Stimulated activated CD4-positive, alpha-beta T cell treated with anti-CD3 and anti-CD28 coated beads, TNF-alpha, amount 100 ng/mL, for 24 hours (primary cell): ENCODE data around the gene SCAMP4.
"Not testable (repeated sequence)": the region's sequence is repeated elsewhere in the genome, so short reads cannot be mapped to it uniquely, and the experiment has no call there.

Source experiments
- DNase-seq, 3 experiments: peaks; one replicate each; pipeline ENCODE4 v3.0.0-alpha.2; 2020; ENCODE audit warnings: low read depth in 3 of 3

Gene SCAMP4

GRCh38 chr19:1866693-1867348 lies 38.4 kb upstream of the SCAMP4 start:
- DNase-seq = no peak

GRCh38 chr19:1867349-1867724 lies 37.9 kb upstream of the SCAMP4 start:
- no peak for DNase-seq

- no peak for DNase-seq
These were observed 36.2 kb upstream of the SCAMP4 start for GRCh38 chr19:1868971-1869370.

GRCh38 chr19:1871140-1871597 lies 34.0 kb upstream of the SCAMP4 start:
- DNase-seq = no peak

DNA sequence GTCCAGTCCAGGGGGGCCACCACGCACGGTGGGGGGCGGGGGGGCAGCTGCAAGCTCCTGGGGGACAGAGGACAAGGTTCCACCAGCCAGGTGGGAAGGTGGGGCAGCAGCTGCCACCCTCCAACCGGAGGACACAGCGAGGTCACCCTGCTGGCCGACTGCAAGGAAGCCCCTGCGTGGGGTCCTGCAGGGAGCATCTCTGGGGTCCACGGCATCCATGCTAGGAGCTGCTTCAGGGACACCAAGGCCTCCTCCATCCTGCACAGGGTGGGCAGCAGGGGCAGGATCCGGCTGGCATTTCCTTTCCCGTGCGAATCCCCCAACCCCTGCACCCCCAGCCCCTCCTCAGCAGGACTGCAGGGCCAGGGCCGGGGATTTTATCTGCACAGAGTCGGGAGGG lies 33.6 kb upstream of the SCAMP4 start:
- DNase-seq = no peak

GRCh38 chr19:1872807-1873523 lies 32.2 kb upstream of the SCAMP4 start:
- no peak for DNase-seq

GRCh38 chr19:1873524-1874473 lies 31.4 kb upstream of the SCAMP4 start:
- no peak for DNase-seq

DNA sequence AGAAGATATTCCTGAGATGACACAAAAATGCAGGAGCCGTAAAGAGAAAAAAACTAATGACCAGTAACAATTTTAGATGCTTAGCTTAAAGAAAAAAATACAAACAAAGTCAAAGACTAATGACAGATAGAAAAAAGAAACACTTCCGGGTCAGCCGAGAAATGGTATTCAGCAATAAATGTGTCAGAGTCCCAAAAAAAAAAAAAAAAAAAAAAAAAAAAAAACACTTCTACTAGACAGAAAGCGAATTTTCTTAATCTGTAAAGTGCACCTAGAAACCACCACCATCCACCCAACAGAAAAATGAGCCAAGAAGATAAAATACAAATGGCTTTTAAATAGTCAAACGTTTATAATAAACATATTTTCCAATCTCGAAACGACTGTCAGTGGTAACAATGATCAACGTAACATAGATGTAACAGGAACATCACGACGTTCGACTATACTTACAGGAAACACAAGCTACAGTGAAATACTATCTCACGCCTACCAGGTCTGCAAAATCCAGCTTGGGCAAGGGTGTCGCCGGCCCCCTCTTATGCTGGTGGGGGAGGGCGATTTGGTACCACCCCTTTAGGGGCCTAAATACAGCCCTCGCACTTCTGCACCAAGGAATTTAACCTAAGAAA lies 30.5 kb upstream of the SCAMP4 start:
- no peak for DNase-seq

GRCh38 chr19:1875265-1875645 lies 29.9 kb upstream of the SCAMP4 start:
- not testable (repeated sequence) for DNase-seq

DNA sequence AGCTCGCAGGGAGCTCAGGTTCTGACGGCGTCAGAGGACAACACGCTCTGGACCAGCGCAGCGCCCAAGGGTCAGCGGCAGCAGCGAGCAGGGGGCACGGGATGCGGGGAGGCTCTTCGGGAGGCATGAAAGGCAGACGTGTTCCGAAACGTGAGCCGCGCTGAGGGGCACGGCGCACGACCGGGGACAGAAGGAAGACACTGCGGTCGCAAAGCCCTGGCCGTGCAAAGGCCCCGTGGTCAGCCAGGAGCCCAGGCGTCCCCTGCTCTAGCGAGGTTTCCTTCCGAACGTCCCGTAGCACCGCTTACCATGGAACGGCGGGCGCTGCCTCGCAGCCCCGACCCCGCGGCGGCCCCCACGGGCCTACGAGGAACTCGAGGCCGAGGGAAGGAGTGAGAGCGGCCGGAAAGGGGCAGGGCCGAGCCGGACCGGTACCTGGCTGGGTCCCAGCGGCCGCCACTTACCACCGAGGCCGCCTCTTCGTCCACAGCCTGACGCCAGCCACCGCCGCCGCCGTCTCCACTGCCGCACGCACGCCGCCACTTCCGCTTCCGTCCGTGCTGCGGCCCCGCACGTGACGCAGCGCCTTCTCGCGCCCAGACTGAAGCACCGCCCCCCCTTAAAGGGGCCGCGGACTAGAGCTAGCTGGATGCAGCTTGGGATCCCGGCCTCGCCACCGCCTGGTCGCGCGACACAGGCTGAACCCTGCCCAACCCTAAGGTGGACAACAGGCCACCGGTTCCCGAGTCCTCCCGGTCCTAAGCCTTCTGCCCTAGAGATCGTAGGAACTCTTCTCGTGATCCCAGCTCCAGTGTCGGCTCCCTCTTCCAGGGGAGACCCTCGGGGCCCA lies 29.3 kb upstream of the SCAMP4 start:
- peak; percentile 83 to 89 (median 83) for DNase-seq

DNA sequence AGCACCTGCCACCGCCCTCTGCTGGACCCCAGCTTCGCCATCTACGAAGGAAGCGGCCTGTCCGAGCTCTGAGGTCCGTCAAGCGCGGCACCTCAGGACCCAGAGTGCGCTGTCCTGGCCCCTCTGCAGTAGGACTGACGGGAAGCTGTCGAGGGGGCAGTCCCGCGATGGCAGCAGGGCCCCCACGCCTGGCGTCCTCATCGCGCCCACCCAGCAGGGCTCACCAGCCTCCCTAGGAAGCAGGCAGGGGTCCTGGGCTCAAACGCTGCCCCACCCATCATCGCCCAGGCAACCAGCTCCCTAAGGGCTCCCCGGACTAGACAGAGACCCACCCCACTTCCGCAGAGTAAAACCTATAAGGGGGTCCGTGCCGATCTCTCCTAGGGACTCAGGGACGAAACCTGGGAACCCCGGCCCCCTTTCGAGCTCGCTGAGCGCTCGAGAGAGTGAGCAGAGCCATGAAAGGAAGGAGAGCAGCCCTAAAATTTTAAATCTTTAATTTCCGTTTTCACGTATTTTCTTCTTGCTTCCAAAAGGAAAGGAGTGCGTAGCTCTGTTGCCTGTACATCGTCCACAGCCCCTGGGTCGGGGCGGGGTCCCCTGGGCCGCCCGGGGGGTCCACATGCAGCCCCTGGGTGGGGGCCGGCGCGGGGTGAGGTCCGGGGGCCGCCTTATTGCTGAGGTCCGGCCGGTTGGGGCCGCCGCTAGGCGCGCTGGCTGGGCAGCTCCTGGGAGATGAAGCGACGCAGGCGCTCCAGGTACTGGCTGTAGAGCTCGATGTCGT lies 28.5 kb upstream of the SCAMP4 start:
- not testable (repeated sequence) for DNase-seq

- DNase-seq = not testable (repeated sequence)
These were observed 27.9 kb upstream of the SCAMP4 start for GRCh38 chr19:1877280-1877660.

DNA sequence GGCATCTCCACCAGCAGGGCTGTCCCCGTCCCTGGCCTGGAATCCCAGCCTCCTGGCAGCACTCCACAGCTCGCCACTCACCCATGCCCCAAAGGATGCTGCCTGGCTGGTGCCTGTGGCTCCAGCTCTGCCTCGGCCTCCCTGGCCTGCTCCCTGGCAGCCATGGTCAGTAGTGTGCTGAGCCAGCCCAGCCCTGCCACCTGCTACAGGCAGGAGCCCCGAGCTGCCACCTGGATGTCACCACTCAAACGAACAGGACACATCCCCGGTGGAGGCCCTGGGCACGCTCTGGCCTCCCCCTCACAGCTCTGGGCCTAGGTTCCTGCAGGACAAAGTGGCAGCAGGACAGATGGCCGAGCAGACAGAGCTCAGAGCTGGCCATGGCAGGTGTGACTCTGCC lies 26.6 kb upstream of the SCAMP4 start:
- DNase-seq = not testable (repeated sequence)

GRCh38 chr19:1879982-1880381 lies 25.2 kb upstream of the SCAMP4 start:
- not testable (repeated sequence) for DNase-seq

DNA sequence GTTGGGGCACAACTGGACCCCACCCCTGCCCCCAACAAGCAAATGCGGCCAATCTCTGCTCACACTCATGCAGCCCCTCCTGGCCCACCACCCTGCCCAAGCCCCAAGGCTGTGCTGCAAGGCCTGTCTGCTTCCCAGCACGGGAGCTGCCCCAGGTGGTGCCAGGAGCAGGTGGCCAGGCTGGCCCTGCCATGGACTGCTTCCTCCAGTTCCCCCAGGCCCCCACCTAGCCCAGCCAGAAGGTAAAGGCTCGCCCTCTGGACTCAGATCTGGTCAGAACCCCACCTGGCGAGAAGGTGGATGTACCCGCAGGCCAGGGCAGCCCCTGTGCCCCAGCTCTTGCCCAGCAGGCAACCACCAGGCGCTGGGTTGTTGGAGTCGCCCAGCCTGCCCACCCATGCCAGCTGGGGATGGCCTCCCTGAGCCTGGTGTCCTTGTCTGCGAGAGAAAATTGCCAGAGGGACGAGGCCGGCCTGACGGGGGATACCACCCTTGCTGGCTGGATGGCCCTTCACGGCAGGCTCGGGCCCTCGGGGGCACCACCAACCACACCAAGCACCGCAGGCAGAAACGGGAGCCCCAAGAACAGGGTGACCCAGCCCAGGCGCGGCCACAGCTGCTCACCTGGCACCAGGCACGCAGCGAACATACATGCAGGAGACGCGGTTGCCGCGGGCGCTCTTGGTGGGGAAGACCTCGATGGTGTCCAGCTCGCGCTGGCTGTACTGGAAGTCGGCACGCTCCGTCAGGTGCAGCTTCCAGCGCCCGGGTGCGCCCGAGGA lies 24.4 kb upstream of the SCAMP4 start:
- no peak for DNase-seq

DNA sequence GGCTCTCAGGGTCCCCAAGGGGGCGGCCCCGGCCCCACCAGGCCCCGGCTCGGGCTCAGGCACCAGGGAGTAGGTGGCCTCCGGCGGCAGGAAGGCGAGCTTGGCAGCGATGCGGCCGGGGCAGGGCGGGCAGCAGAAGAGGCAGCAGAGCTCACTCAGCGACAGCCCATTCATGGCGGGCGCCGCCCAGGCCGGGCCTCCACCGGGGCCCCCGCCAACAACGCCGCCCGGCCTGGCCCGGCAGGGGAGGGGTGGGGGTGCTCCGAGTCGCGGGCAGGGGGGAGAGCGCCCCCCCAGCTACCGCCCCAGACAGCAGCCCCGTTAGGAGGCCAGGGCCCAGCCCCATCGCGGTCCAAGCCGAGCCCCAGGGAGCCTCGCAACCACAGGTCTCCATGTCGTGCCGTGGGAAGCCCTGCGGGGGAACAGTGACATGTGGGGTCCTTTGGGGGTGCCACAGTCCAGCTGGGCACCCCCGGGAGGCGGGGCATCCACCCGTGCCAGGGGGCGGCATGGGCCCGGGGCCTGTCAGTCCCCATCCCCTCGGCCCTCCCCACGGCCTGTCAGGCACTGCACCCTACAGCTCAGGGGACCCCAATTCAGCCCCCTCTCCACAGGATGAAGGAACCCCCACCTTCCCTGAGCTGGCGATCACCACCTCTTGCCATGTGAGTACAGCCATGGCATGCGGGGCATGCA lies 23.7 kb upstream of the SCAMP4 start:
- not testable (repeated sequence) for DNase-seq

DNA sequence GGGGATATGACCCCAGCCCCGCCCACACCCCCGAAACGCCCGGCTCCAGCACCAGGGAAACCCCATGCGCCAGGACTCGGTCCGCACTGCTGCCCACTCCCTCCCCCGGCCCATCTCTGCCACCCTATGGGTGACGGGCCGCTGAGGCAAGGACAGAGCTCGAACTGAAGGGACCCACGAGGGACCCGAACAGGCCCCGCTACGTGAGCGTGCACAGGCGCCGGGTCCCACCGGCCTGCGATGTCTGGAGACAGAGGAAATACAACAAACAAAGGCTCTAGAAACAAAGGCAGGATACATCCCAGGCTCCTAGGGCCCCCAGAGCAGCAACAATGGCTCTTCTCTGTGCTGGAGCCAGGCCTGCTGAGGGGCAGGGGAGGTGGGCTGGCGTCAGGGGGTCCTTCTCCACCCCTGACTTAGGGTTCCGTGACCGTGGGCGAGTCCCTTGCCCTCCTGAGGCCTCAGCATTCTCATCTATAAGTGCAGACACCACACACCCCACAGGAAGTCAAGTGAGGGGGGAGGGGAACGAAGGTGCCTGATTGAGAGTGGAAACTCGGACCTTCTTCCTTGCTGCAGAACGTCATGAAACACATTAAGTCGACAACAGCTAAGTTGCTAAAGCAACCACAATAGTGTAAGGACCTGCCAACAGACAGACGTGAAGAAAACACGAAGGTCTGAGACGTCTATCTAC lies 23.0 kb upstream of the SCAMP4 start:
- peak in 2 of 3 experiments; percentile 43 to 65 for DNase-seq
